ENCODE data around the gene PLB1. TPM values are rescaled to one million over a fixed set of nuclear protein-coding genes. Genes with fewer than 3 reads are reported as not detected.
"Not testable (repeated sequence)": the region's sequence is repeated elsewhere in the genome, so short reads cannot be mapped to it uniquely, and the experiment has no call there.

The PLB1 gene
- total RNA-seq, 5 donors from 2014 or later (not counting 1 experiment from before 2014, with no cell fraction given) = 0.07 to 2.5 (median 0.58) TPM

- Histone ChIP-seq H3K9me3 (no peaks in the 10 kb centered on the region), H3K27ac (ENCODE audit: low read length) (no peak overlapping the region), H3K27me3 (replicated peaks in 1 of 2; ENCODE audit: control insufficient read depth in 2 of 2, extremely low read depth in 1 of 2, insufficient read depth in 2 of 2, low read length in 1 of 2) (peaks cover 0 to 6% of the 10 kb centered on the region in 2 experiments), H3K4me3 (ENCODE audit: control insufficient read depth in 1 of 2, extremely low read depth in 1 of 2, low read length in 1 of 2) (no peak overlapping the region), H3K4me1 (ENCODE audit: control insufficient read depth in 1 of 2, extremely low read depth in 1 of 2, insufficient read depth in 2 of 2, low read length in 2 of 2) (peaks cover 3 to 5% of the 10 kb centered on the region in 2 experiments), H3K36me3 (ENCODE audit: control insufficient read depth in 2 of 2, extremely low read depth in 1 of 2, insufficient read depth in 1 of 2, low read length in 1 of 2) (no peaks in the 10 kb centered on the region)
- ATAC-seq (replicated peaks in 1 of 4) = no peak
- Mint-ChIP-seq H3K4me1 (peaks cover 13 to 24% (median 19%) of the 10 kb centered on the region in 3 donors), H3K4me3 (no peak overlapping the region), H3K27me3 (peaks cover 0 to 3% of the 10 kb centered on the region in 2 donors), H3K36me3 (no peaks in the 10 kb centered on the region), H3K27ac (no peak overlapping the region), H3K9me3 (no peaks in the 10 kb centered on the region)
- DNase-seq = no peak
- ChIA-PET CTCF (no interaction called here), POLR2A (no interaction called here)
- WGBS (ENCODE audit: insufficient coverage) = 86% methylated on average over 2 of the region's 4 CpGs
These were observed 24.1 kb upstream of the PLB1 start for GRCh38 chr2:28471701-28472236.

- H3K27ac Mint-ChIP-seq; H3K4me3 ChIP-seq (ENCODE audit: control insufficient read depth in 1 of 2, extremely low read depth in 1 of 2, low read length in 1 of 2); CTCF ChIA-PET; H3K9me3 ChIP-seq; H3K4me1 ChIP-seq (ENCODE audit: control insufficient read depth in 1 of 2, extremely low read depth in 1 of 2, insufficient read depth in 2 of 2, low read length in 2 of 2); H3K4me3 Mint-ChIP-seq; ATAC-seq (replicated peaks in 1 of 4); H3K36me3 Mint-ChIP-seq; H3K9me3 Mint-ChIP-seq; POLR2A ChIA-PET; H3K36me3 ChIP-seq (ENCODE audit: control insufficient read depth in 2 of 2, extremely low read depth in 1 of 2, insufficient read depth in 1 of 2, low read length in 1 of 2); H3K27me3 Mint-ChIP-seq; H3K27ac ChIP-seq (ENCODE audit: low read length); H3K27me3 ChIP-seq (replicated peaks in 1 of 2; ENCODE audit: control insufficient read depth in 2 of 2, extremely low read depth in 1 of 2, insufficient read depth in 2 of 2, low read length in 1 of 2); DNase-seq: not testable (repeated sequence)
- WGBS (ENCODE audit: insufficient coverage) = 95% methylated on average over 11 of the region's 20 CpGs
- H3K4me1 Mint-ChIP-seq = peaks cover 13 to 24% (median 19%) of the 10 kb centered on the region in 3 donors
These were observed 23.2 kb upstream of the PLB1 start for GRCh38 chr2:28472641-28473040.

- Histone ChIP-seq H3K4me1 (ENCODE audit: control insufficient read depth in 1 of 2, extremely low read depth in 1 of 2, insufficient read depth in 2 of 2, low read length in 2 of 2) (peaks cover 2 to 4% of the 10 kb centered on the region in 2 experiments), H3K27ac (ENCODE audit: low read length) (no peak overlapping the region), H3K4me3 (ENCODE audit: control insufficient read depth in 1 of 2, extremely low read depth in 1 of 2, low read length in 1 of 2) (no peak overlapping the region), H3K27me3 (replicated peaks in 1 of 2; ENCODE audit: control insufficient read depth in 2 of 2, extremely low read depth in 1 of 2, insufficient read depth in 2 of 2, low read length in 1 of 2) (peaks cover 0 to 6% of the 10 kb centered on the region in 2 experiments), H3K9me3 (no peaks in the 10 kb centered on the region), H3K36me3 (ENCODE audit: control insufficient read depth in 2 of 2, extremely low read depth in 1 of 2, insufficient read depth in 1 of 2, low read length in 1 of 2) (no peaks in the 10 kb centered on the region)
- Mint-ChIP-seq H3K27ac (no peak overlapping the region), H3K4me1 (peaks cover 10 to 13% (median 13%) of the 10 kb centered on the region in 3 donors), H3K4me3 (no peak overlapping the region), H3K27me3 (peaks cover 0 to 3% of the 10 kb centered on the region in 2 donors), H3K36me3 (no peaks in the 10 kb centered on the region), H3K9me3 (no peaks in the 10 kb centered on the region)
- DNase-seq = no peak
- no peak for ATAC-seq (replicated peaks in 1 of 4)
- 71% methylated on average over 1 of the region's 3 CpGs for WGBS (ENCODE audit: insufficient coverage)
- ChIA-PET POLR2A (no interaction called here), CTCF (no interaction called here)
These were observed 20.7 kb upstream of the PLB1 start for GRCh38 chr2:28475088-28475595.

GRCh38 chr2:28477087-28477486 lies 18.8 kb upstream of the PLB1 start:
- Mint-ChIP-seq H3K4me3 (no peak overlapping the region), H3K36me3 (no peaks in the 10 kb centered on the region), H3K9me3 (no peaks in the 10 kb centered on the region), H3K27me3 (peaks cover 0 to 3% of the 10 kb centered on the region in 2 donors), H3K27ac (no peak overlapping the region), H3K4me1 (peaks cover 0 to under 1% (median 0%) of the 10 kb centered on the region in 3 donors)
- no peak overlapping the region for H3K4me3 ChIP-seq (ENCODE audit: control insufficient read depth in 1 of 2, extremely low read depth in 1 of 2, low read length in 1 of 2)
- no peak for DNase-seq
- H3K36me3 ChIP-seq (ENCODE audit: control insufficient read depth in 2 of 2, extremely low read depth in 1 of 2, insufficient read depth in 1 of 2, low read length in 1 of 2) = no peaks in the 10 kb centered on the region
- ATAC-seq (replicated peaks in 1 of 4) = no peak
- H3K27me3 ChIP-seq (replicated peaks in 1 of 2; ENCODE audit: control insufficient read depth in 2 of 2, extremely low read depth in 1 of 2, insufficient read depth in 2 of 2, low read length in 1 of 2) = peaks cover 0 to 4% of the 10 kb centered on the region in 2 experiments
- no peak overlapping the region for H3K27ac ChIP-seq (ENCODE audit: low read length)
- no peaks in the 10 kb centered on the region for H3K4me1 ChIP-seq (ENCODE audit: control insufficient read depth in 1 of 2, extremely low read depth in 1 of 2, insufficient read depth in 2 of 2, low read length in 2 of 2)
- ChIA-PET CTCF (no interaction called here), POLR2A (no interaction called here)
- no peaks in the 10 kb centered on the region for H3K9me3 ChIP-seq
- 92% methylated on average over 2 of the region's 2 CpGs for WGBS (ENCODE audit: insufficient coverage)

- Histone ChIP-seq H3K27ac (ENCODE audit: low read length) (no peak overlapping the region), H3K36me3 (ENCODE audit: control insufficient read depth in 2 of 2, extremely low read depth in 1 of 2, insufficient read depth in 1 of 2, low read length in 1 of 2) (no peaks in the 10 kb centered on the region), H3K4me1 (ENCODE audit: control insufficient read depth in 1 of 2, extremely low read depth in 1 of 2, insufficient read depth in 2 of 2, low read length in 2 of 2) (no peaks in the 10 kb centered on the region), H3K4me3 (ENCODE audit: control insufficient read depth in 1 of 2, extremely low read depth in 1 of 2, low read length in 1 of 2) (no peak overlapping the region), H3K27me3 (replicated peaks in 1 of 2; ENCODE audit: control insufficient read depth in 2 of 2, extremely low read depth in 1 of 2, insufficient read depth in 2 of 2, low read length in 1 of 2) (peaks cover 0 to 4% of the 10 kb centered on the region in 2 experiments), H3K9me3 (no peaks in the 10 kb centered on the region)
- no peaks in the 10 kb centered on the region for H3K4me1 Mint-ChIP-seq
- DNase-seq (no peak), ATAC-seq (replicated peaks in 1 of 4) (no peak)
- H3K27ac Mint-ChIP-seq = no peak overlapping the region
- WGBS (ENCODE audit: insufficient coverage) = 61% methylated on average over 2 of the region's 3 CpGs
- ChIA-PET POLR2A (no interaction called here), CTCF (no interaction called here)
- peaks cover 0 to 3% of the 10 kb centered on the region in 2 donors for H3K27me3 Mint-ChIP-seq
- H3K36me3 Mint-ChIP-seq = no peaks in the 10 kb centered on the region
- H3K9me3 Mint-ChIP-seq = no peaks in the 10 kb centered on the region
- H3K4me3 Mint-ChIP-seq = no peak overlapping the region
These were observed 18.2 kb upstream of the PLB1 start for GRCh38 chr2:28477645-28478044.

- no peaks in the 10 kb centered on the region for H3K4me1 Mint-ChIP-seq
- ChIA-PET POLR2A (no interaction called here), CTCF (no interaction called here)
- no peaks in the 10 kb centered on the region for H3K9me3 ChIP-seq
- WGBS (ENCODE audit: insufficient coverage) = 67% methylated on average over 1 of the region's 5 CpGs
- H3K4me3 ChIP-seq (ENCODE audit: control insufficient read depth in 1 of 2, extremely low read depth in 1 of 2, low read length in 1 of 2) = no peak overlapping the region
- H3K27me3 ChIP-seq (replicated peaks in 1 of 2; ENCODE audit: control insufficient read depth in 2 of 2, extremely low read depth in 1 of 2, insufficient read depth in 2 of 2, low read length in 1 of 2) = peaks cover 0 to 4% of the 10 kb centered on the region in 2 experiments
- H3K27ac Mint-ChIP-seq = no peak overlapping the region
- no peaks in the 10 kb centered on the region for H3K27me3 Mint-ChIP-seq
- H3K27ac ChIP-seq (ENCODE audit: low read length) = no peak overlapping the region
- H3K4me3 Mint-ChIP-seq = no peak overlapping the region
- no peaks in the 10 kb centered on the region for H3K9me3 Mint-ChIP-seq
- H3K4me1 ChIP-seq (ENCODE audit: control insufficient read depth in 1 of 2, extremely low read depth in 1 of 2, insufficient read depth in 2 of 2, low read length in 2 of 2) = no peaks in the 10 kb centered on the region
- H3K36me3 ChIP-seq (ENCODE audit: control insufficient read depth in 2 of 2, extremely low read depth in 1 of 2, insufficient read depth in 1 of 2, low read length in 1 of 2) = no peaks in the 10 kb centered on the region
- no peak for ATAC-seq (replicated peaks in 1 of 4)
- no peak for DNase-seq
- H3K36me3 Mint-ChIP-seq = no peaks in the 10 kb centered on the region
These were observed 15.3 kb upstream of the PLB1 start for GRCh38 chr2:28480403-28481049.

Measured in T-cell (primary cell).